HG03135 (cell line): Measurements from ENCODE around the gene KANSL1L.

Experiments
- ATAC-seq: cut with Tn5 transposase; IDR thresholded peaks from one replicate; pipeline ENCODE4 v1.9.1; 2021; ENCODE audit warnings: mild to moderate bottlenecking, moderate library complexity; ENCODE audit not compliant: unreplicated experiment

The KANSL1L gene

GRCh38 chr2:210002158-210003157 lies 168.8 kb downstream of the KANSL1L start, which contains the start of gene RPE:
TSS of gene RPE (plus strand) at chr2:210002638. CDS start at chr2:210002662, 24 bp downstream.
- peak; percentile 100 for ATAC-seq

GRCh38 chr2:210000464-210001324 lies 170.5 kb downstream of the KANSL1L start:
- no peak for ATAC-seq

GRCh38 chr2:209998596-209998995 lies 172.6 kb downstream of the KANSL1L start:
- ATAC-seq: no peak

- no peak for ATAC-seq
Observed at GRCh38 chr2:209993968-209994367, 177.2 kb downstream of the KANSL1L start.

GRCh38 chr2:209990838-209991237 lies 180.4 kb downstream of the KANSL1L start:
- no peak for ATAC-seq

GRCh38 chr2:209988010-209988409 lies 183.2 kb downstream of the KANSL1L start:
- ATAC-seq: no peak

- no peak for ATAC-seq
Observed at GRCh38 chr2:209986415-209986814, 184.8 kb downstream of the KANSL1L start.

GRCh38 chr2:209985874-209986273 lies 185.3 kb downstream of the KANSL1L start:
- ATAC-seq: no peak

GRCh38 chr2:209984291-209984690 lies 186.9 kb downstream of the KANSL1L start:
- ATAC-seq: no peak

- ATAC-seq: peak; percentile 61
Observed at GRCh38 chr2:209977386-209978239, 193.6 kb downstream of the KANSL1L start.

GRCh38 chr2:209976698-209977385 lies 194.4 kb downstream of the KANSL1L start:
- peak; percentile 85 for ATAC-seq

- no peak for ATAC-seq
Observed at GRCh38 chr2:209974576-209974975, 196.6 kb downstream of the KANSL1L start.

- no peak for ATAC-seq
Observed at GRCh38 chr2:209973328-209973727, 197.9 kb downstream of the KANSL1L start.
